ENCODE results near the gene PGBD5. TPM values are rescaled to one million over a fixed set of nuclear protein-coding genes. Genes with fewer than 3 reads are reported as not detected.

The PGBD5 gene
- total RNA-seq, 3 donors from 2014 or later (not counting 1 experiment from before 2014, with no cell fraction given): 0.02 to 0.90 TPM; not detected in 1

DNA sequence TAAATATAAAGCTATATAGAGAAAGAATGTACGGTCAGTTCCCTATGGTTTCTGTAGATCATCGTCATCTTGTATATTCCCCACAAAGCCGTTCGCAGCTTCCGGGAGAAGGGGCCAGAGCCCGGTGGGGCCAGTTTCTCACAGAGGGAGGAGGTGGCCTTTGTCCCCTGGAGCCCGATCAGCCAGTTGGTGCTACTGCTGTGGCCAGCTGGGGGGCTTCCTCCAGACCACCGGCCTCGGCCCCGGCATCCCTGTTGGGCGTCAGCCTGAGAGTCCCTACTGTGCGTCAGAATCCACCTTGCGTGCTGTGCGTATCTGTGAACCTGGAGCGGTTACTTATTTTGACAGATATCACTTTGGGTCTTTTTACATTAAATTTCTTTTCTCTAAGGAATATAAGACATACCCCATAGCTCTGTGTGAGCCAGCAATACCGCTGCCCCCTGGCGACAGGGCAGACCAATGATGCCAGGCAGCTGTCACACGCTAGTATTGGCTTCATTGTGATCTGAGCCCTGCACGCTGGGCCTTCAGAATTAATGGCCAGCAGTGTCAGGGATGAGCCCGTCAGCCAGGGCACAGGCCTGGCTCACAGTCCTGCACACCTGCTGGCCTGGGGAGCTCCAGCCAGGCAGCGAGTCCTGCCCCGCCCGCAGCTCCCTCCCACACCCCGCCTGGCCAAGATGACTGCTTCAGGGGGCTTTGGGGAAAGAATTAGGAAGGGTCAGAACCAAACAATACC, 145.9 kb downstream of the PGBD5 start:
- Mint-ChIP-seq H3K4me3 (no peak overlapping the region), H3K9me3 (no peaks in the 10 kb centered on the region), H3K4me1 (peaks cover 0 to 5% of the 10 kb centered on the region in 2 donors), H3K27me3 (ENCODE audit: low read depth in 2 of 2) (no peaks in the 10 kb centered on the region), H3K27ac (no peak overlapping the region), H3K36me3 (no peaks in the 10 kb centered on the region)
- Histone ChIP-seq H3K9me3 (ENCODE audit: control insufficient read depth, insufficient read depth, low read length) (no peaks in the 10 kb centered on the region), H3K27ac (ENCODE audit: low read length) (no peak overlapping the region), H3K4me3 (ENCODE audit: low read length) (no peak overlapping the region), H3K27me3 (ENCODE audit: control insufficient read depth, insufficient read depth, low read length) (no peaks in the 10 kb centered on the region), H3K4me1 (ENCODE audit: control insufficient read depth, insufficient read depth, low read length) (peaks cover 2% of the 10 kb centered on the region), H3K36me3 (ENCODE audit: control insufficient read depth, insufficient read depth, low read length) (peaks cover 21% of the 10 kb centered on the region)
- WGBS (ENCODE audit: insufficient coverage): 96% methylated on average over 24 of the region's 24 CpGs
- TF ChIP-seq, protein P1, sequence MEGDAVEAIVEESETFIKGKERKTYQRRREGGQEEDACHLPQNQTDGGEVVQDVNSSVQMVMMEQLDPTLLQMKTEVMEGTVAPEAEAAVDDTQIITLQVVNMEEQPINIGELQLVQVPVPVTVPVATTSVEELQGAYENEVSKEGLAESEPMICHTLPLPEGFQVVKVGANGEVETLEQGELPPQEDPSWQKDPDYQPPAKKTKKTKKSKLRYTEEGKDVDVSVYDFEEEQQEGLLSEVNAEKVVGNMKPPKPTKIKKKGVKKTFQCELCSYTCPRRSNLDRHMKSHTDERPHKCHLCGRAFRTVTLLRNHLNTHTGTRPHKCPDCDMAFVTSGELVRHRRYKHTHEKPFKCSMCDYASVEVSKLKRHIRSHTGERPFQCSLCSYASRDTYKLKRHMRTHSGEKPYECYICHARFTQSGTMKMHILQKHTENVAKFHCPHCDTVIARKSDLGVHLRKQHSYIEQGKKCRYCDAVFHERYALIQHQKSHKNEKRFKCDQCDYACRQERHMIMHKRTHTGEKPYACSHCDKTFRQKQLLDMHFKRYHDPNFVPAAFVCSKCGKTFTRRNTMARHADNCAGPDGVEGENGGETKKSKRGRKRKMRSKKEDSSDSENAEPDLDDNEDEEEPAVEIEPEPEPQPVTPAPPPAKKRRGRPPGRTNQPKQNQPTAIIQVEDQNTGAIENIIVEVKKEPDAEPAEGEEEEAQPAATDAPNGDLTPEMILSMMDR (IDR thresholded peaks at IDR 0.05): no peak
- DNase-seq: no peak
- ATAC-seq: no peak
- intact Hi-C loops (cut with micrococcal nuclease): no loop called here

DNA sequence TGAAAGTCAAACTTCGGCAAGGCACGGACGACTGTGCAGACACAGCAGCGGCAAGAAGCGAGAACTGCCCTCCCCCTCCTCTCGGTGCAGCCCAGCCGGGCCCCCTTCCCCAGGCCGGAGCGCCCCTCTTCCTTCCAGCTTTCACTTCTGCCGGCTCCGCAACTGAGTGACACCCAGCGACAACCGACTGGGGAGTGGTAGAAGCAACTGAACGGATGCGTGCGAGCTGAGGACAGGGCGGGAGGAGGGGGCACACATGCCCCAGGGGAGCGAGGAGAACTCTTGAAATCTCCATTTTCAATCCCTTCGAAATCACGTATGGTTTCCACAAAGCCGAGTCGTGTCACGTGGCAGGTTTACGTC, 146.6 kb downstream of the PGBD5 start:
- Mint-ChIP-seq H3K27me3 (ENCODE audit: low read depth in 2 of 2) (no peaks in the 10 kb centered on the region), H3K36me3 (no peaks in the 10 kb centered on the region), H3K27ac (no peak overlapping the region), H3K9me3 (no peaks in the 10 kb centered on the region), H3K4me3 (no peak overlapping the region), H3K4me1 (peaks cover 0 to 5% of the 10 kb centered on the region in 2 donors)
- Histone ChIP-seq H3K9me3 (ENCODE audit: control insufficient read depth, insufficient read depth, low read length) (no peaks in the 10 kb centered on the region), H3K4me3 (ENCODE audit: low read length) (no peak overlapping the region), H3K36me3 (ENCODE audit: control insufficient read depth, insufficient read depth, low read length) (peaks cover 22% of the 10 kb centered on the region), H3K27me3 (ENCODE audit: control insufficient read depth, insufficient read depth, low read length) (no peaks in the 10 kb centered on the region), H3K4me1 (ENCODE audit: control insufficient read depth, insufficient read depth, low read length) (peaks cover 2% of the 10 kb centered on the region), H3K27ac (ENCODE audit: low read length) (no peak overlapping the region)
- intact Hi-C loops (cut with micrococcal nuclease): no loop called here
- no peak for DNase-seq
- TF ChIP-seq, protein P1 (IDR thresholded peaks at IDR 0.05): no peak
- 86% methylated on average over 22 of the region's 24 CpGs for WGBS (ENCODE audit: insufficient coverage)
- no peak for ATAC-seq

DNA sequence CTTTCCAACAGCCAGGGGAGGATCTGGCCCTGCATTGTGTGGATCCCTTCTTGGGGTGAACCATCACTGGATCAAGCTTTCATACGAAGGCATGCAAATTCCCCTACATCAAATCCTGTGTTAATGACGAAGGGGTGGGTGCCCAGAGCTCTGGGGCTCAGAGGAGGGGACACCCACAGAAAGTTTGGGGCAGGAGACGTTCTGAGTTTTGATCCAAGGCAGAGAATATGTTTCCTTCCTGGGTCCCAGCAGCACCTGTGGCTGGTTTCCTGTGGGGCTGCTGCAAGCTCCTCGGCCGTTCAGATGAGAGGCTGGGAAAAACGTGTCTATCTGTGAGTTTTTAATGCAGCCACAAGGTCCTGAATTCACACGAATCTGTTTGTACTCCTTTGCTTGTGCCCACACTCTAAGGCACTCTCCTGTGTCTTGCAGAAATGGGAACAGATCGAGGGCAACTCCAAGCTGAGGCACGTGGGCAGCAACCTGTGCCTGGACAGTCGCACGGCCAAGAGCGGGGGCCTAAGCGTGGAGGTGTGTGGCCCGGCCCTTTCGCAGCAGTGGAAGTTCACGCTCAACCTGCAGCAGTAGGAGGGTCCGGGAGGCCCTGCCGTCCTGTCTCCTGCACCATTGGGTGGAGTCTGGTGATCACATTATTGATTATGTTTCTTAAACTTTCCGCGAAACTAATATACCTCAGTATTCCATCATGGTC, 147.1 kb downstream of the PGBD5 start:
- Histone ChIP-seq H3K4me3 (ENCODE audit: low read length) (no peak overlapping the region), H3K9me3 (ENCODE audit: control insufficient read depth, insufficient read depth, low read length) (no peaks in the 10 kb centered on the region), H3K27ac (ENCODE audit: low read length) (no peak overlapping the region), H3K27me3 (ENCODE audit: control insufficient read depth, insufficient read depth, low read length) (no peaks in the 10 kb centered on the region), H3K36me3 (ENCODE audit: control insufficient read depth, insufficient read depth, low read length) (peaks cover 22% of the 10 kb centered on the region), H3K4me1 (ENCODE audit: control insufficient read depth, insufficient read depth, low read length) (peaks cover 2% of the 10 kb centered on the region)
- DNase-seq (no peak), ATAC-seq (no peak)
- no peaks in the 10 kb centered on the region for H3K9me3 Mint-ChIP-seq
- TF ChIP-seq, protein P1 (IDR thresholded peaks at IDR 0.05): no peak
- no peak overlapping the region for H3K27ac Mint-ChIP-seq
- H3K4me1 Mint-ChIP-seq: peaks cover 5 to 10% of the 10 kb centered on the region in 2 donors
- intact Hi-C loops (cut with micrococcal nuclease): no loop called here
- no peaks in the 10 kb centered on the region for H3K36me3 Mint-ChIP-seq
- WGBS (ENCODE audit: insufficient coverage): 76% methylated on average over 20 of the region's 20 CpGs
- no peaks in the 10 kb centered on the region for H3K27me3 Mint-ChIP-seq (ENCODE audit: low read depth in 2 of 2)
- H3K4me3 Mint-ChIP-seq: no peak overlapping the region
